ENCODE measurements around the gene GAB2.

DNA sequence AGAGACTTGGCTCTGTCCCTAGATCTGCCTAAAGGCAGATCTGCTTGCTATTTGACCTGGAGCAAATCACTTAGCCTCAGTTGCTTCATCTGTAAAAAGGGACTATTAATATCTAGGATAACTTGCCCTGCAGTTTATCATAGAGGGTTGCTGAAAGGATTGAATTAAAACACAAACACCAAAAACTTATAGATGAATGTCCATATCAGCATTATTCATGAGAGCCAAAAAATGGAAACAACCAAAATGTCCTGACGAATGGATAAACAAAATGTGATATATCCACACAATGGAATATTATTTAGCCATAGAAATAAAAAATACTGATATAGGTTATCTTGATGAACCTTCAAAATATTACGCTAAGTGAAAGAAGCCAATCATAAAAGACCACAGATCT lies 161.7 kb downstream of the GAB2 start:
- no peak for TF ChIP-seq POLR2A (IDR thresholded peaks at IDR 0.05; ENCODE audit: low read depth)
- no peak for TF ChIP-seq POLR2AphosphoS5 (IDR thresholded peaks at IDR 0.05)
- TF ChIP-seq, protein P1, sequence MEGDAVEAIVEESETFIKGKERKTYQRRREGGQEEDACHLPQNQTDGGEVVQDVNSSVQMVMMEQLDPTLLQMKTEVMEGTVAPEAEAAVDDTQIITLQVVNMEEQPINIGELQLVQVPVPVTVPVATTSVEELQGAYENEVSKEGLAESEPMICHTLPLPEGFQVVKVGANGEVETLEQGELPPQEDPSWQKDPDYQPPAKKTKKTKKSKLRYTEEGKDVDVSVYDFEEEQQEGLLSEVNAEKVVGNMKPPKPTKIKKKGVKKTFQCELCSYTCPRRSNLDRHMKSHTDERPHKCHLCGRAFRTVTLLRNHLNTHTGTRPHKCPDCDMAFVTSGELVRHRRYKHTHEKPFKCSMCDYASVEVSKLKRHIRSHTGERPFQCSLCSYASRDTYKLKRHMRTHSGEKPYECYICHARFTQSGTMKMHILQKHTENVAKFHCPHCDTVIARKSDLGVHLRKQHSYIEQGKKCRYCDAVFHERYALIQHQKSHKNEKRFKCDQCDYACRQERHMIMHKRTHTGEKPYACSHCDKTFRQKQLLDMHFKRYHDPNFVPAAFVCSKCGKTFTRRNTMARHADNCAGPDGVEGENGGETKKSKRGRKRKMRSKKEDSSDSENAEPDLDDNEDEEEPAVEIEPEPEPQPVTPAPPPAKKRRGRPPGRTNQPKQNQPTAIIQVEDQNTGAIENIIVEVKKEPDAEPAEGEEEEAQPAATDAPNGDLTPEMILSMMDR (IDR thresholded peaks at IDR 0.05) = no peak
- no peak for TF ChIP-seq EP300 (IDR thresholded peaks at IDR 0.05)
